Epithelial cell of esophagus (primary cell): ENCODE data around the gene LSR.
A peak's percentile ranks its signal among the peaks of the same experiment; 100 is the strongest.

Experiments
- DNase-seq: peaks from one replicate; pipeline ENCODE4 v3.0.0; 2010; ENCODE audit warnings: low read depth
- H3K4me3 ChIP-seq: 2 replicates; pipeline ENCODE4 v1.5.1; 2011; ENCODE audit warnings: mild to moderate bottlenecking, low read length, control low read depth
- TF ChIP-seq, protein P1 (sequence below): IDR thresholded peaks from 2 replicates; pipeline ENCODE4 v1.5.1; 2011; ENCODE audit warnings: low read depth, mild to moderate bottlenecking, low read length, control low read depth, inconsistent platforms; ENCODE audit not compliant: insufficient read depth; ENCODE audit errors: missing control alignments

LSR gene

DNA sequence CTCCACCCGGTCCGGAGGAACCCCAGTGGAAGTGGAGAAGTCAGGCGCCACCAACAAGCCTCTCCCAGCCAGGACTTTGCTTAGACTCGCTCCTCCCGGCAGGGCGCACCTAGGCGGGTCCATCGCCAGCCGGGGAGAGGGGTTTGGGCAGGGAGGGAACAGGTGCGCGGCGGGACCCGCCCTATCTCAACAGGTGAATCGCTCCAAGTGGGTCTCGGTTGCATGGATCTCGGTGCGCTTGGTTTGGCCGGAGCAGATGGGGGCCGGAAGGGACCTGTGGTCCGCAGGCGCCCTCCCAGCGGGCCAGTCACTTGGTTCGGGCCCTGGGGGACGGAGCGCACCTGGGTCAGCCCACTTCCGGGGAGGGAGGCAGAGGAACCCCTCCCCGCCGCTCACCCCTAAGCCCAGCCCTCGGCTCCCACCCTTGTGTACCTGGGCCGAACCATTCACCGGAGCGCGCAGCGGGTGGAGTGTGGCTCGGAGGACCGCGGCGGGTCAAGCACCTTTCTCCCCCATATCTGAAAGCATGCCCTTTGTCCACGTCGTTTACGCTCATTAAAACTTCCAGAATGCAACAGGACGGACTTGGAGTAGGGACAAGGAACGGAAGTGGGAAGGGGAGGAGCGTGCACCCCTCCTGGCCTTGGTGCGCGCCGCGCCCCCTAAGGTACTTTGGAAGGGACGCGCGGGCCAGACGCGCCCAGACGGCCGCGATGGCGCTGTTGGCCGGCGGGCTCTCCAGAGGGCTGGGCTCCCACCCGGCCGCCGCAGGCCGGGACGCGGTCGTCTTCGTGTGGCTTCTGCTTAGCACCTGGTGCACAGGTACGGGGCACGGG lies at the start of gene LSR:
TSS of gene LSR (plus strand) at position 693 of the 836 bp plus-strand sequence. CDS start at position 714, 21 bp downstream.
- DNase-seq, result peak; percentile 96
- H3K4me3 ChIP-seq, result peak within 1 kb of the TSS; percentile 75
- TF ChIP-seq, protein P1, sequence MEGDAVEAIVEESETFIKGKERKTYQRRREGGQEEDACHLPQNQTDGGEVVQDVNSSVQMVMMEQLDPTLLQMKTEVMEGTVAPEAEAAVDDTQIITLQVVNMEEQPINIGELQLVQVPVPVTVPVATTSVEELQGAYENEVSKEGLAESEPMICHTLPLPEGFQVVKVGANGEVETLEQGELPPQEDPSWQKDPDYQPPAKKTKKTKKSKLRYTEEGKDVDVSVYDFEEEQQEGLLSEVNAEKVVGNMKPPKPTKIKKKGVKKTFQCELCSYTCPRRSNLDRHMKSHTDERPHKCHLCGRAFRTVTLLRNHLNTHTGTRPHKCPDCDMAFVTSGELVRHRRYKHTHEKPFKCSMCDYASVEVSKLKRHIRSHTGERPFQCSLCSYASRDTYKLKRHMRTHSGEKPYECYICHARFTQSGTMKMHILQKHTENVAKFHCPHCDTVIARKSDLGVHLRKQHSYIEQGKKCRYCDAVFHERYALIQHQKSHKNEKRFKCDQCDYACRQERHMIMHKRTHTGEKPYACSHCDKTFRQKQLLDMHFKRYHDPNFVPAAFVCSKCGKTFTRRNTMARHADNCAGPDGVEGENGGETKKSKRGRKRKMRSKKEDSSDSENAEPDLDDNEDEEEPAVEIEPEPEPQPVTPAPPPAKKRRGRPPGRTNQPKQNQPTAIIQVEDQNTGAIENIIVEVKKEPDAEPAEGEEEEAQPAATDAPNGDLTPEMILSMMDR, result no peak

GRCh38 chr19:35199481-35199880 lies 49.3 kb upstream of the LSR start:
- DNase-seq, result no peak
- TF ChIP-seq, protein P1, result no peak

DNA sequence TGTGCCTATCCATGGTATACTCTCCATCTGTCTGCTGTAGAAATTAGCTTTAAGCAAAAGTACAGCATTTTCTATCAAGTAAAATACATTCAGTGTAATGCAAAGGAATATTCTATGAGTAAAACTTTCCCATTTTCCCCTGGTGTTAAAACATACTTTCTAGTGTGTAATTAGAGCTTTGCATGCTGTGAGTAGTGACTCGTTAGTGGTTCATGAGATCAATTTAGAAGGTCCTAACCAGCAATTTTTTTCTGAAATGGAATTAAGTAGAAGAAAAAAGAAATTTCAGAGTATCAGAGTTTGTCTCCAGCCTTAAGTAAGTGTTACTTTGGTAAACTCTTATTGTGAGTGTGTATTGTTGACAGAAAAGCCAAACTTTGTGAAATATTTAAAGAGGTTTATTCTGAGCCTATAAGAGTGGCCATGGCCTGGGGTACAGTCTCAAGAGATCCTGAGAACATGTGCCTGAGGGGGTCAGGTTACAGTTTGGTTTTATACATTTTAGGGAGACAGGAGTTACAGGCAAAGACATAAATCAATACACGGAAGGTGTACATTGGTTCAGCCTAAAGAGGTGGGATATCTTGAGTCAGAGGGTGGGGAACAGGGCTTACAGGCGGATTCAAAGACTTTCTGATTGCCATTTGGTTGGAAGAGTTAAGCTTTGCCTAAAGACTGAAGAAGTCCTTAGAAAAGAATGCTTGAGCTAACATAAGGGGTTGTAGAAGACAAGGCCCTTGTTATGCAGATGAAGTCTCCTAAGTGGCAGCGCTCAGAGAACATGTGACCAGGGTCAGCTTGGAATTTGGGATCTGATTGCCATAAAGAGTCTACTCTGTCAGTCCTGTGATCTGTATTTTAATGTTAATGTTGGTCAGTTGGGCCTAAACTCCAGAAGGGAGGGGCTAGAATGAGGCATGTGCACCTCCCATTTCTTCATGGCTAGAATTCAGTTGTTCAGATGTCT lies 45.8 kb upstream of the LSR start:
- DNase-seq, result no peak
- TF ChIP-seq, protein P1, result no peak

More at GRCh38 chr19:35199481-35199880, 49.3 kb upstream of the LSR start:
- H3K4me3 ChIP-seq, result no peak overlapping the region

DNA sequence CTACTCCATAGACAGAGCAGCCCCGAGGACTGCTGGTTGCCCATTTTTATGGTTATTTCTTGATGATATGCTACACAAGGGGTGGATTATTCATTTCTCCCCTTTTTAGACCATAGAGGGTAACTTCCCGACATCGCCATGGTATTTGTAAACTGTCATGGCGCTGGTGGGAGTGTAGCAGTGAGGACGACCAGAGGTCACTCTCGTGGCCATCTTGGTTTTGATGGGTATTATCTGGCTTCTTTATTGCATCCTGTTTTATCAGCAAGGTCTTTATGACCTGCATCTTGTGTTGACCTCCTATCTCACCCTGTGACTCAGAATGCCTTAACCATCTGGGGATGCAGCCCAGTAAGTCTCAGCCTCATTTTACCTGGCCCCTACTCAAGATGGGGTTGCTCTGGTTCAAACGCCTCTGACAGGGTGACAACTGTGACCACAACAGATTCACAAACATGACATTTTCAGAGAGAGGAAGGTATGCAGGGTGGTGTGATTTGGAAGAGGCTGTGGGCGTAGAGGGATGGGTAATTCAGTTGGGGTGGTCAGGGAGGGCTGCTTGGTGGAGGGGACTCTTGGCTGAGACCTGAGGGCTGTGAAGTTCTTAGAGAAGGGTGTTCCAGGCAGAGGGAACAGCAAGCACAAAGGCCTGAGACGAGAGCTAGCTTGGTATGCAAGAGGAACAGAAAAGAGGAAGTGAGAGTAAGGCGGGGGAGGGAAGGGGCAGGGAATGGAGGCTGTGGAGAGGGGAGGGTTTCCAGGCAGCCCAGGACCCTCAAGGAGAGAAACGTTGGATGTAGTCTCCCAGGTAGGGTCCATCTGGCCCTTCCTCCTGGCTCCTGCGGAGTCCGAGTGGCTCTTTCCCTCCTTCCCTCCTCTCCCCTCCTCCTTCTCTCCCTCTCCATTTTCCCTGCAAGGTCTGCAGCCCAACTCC lies 43.7 kb upstream of the LSR start:
- no peak for DNase-seq
- TF ChIP-seq, protein P1, result no peak
- H3K4me3 ChIP-seq, result no peak overlapping the region

More for the DNA sequence above, 45.8 kb upstream of the LSR start:
- H3K4me3 ChIP-seq, result no peak overlapping the region

DNA sequence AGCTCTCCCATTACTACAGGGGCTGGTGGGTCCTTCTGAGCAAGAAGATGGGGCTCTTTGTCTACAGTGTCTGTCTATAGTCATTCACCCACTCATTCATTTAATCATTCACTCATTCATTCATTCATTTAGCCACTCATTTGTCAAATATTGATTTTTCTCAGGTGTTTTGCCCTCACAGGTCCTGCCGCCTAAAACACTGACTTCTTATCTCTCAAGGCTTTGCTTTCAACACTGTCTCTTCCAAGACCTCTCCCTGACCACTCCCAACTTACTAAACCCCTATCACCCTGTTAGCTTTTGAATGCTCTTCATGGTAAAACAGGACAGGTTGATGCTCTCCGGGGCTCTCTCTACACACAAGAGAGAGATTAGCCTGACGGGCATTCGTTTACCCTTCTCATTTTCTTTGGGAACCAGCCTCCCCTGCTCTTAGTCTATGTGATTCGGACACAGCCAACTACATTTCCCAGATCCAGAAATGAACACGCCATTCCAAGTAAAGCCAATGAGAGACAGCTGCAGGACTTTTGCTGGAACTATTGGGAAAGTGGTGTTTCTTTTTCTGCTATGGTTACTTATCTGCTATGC lies 43.0 kb upstream of the LSR start:
- TF ChIP-seq, protein P1, result no peak
- DNase-seq, result no peak
- no peak overlapping the region for H3K4me3 ChIP-seq

DNA sequence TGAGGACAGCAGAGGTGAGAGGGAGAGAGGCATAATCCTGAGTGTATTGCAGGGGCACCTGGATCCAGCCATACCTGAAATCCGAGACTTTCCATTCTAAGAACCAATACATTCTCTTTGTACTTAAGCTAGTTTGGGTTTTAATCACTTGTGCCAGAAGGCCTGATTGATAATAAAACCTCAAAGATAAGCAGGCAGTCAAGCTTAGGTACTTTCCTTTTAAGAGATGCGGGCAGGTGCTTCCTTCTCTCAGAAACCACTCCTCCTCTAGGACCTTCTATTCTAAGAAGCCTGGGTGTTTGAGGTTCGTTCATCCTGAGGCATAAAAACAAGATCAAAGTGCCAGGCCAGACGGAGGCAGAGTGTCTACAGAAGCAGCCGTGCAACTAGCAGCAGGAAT lies 42.4 kb upstream of the LSR start:
- no peak for DNase-seq
- TF ChIP-seq, protein P1, result no peak
- no peak overlapping the region for H3K4me3 ChIP-seq
